GM20431 (cell line): ENCODE data around the gene SLC22A13.
"Not testable (repeated sequence)": the region's sequence is repeated elsewhere in the genome, so short reads cannot be mapped to it uniquely, and the experiment has no call there.

ENCODE experiments used
- in situ Hi-C: fragments of 300-500 bp; cut with MseI, MboI; formaldehyde crosslinking; loops from one replicate; pipeline ENCODE4 v1.15.0; 2020; ENCODE audit warnings: low sequenced_read_pairs; ENCODE audit not compliant: unreplicated experiment

Gene SLC22A13

DNA sequence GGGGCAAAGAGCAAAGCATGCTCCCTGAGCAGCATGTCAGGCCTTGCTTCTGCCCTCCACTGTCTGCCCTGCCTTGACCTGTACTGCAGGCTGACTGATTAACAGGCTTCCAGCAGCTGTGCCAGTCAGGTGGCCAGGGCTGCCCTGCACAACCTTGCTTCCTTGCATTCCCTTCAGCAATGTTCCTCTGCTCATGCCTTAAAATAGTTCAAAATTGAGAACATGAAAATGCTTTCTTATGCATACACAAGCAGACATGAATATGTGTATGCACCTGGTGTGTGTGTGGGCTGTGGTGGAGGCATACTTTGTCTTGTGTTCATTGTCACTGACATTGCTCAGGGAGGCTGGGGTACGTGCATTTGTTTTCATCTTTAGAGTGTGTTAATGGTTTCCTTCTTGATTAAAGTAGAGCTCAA lies 1.2 kb upstream of the SLC22A13 start:
- in situ Hi-C loops: no loop called here

DNA sequence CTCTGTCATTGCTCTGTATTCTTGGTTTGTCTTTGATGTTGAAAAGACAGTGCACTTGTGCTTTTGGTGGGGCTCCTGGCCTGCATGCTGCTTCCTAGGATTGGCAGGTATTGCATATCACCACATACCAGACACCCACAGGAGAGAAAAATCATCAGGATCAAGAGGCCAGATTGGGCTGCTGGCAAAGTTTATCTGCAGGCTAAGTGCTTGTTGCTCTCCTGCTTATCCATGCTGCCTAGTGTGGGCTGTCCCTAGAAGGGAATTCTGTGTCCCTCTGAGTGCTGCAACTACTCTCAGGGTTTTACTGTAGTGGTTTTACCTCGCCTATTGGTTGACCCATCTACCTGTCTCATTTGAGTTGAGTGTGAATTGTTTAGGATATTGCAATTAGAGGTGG lies 833 bp upstream of the SLC22A13 start:
- in situ Hi-C loops: no loop called here

DNA sequence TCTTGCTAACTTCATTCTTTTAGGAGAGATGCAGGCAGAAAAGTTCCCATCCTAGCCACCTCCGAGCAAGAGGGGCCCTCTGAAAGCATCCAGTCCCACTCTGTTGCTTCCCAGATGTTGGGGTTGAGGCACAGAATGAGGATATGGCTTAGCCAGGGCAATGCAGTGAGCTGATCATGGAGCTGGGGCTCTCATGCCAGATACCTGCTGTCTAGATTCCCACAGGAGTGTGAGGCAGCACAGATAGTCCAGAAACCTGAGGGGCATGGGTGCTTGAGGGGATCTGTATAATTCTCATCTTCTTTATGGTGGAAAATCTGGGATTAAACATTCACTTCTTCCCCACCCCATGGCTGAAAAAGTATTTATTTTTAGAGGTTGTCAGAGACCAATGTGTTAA lies 1.2 kb downstream of the SLC22A13 start:
- in situ Hi-C loops: no loop called here

- in situ Hi-C loops: no loop called here
Observed at GRCh38 chr3:38267662-38268061, 2.0 kb downstream of the SLC22A13 start.

- in situ Hi-C loops: no loop called here
Observed at GRCh38 chr3:38268087-38268486, 2.5 kb downstream of the SLC22A13 start.

GRCh38 chr3:38268522-38268921 lies 2.9 kb downstream of the SLC22A13 start:
- in situ Hi-C loops: no loop called here

GRCh38 chr3:38270606-38271005 lies 5.0 kb downstream of the SLC22A13 start:
- in situ Hi-C loops: no loop called here

DNA sequence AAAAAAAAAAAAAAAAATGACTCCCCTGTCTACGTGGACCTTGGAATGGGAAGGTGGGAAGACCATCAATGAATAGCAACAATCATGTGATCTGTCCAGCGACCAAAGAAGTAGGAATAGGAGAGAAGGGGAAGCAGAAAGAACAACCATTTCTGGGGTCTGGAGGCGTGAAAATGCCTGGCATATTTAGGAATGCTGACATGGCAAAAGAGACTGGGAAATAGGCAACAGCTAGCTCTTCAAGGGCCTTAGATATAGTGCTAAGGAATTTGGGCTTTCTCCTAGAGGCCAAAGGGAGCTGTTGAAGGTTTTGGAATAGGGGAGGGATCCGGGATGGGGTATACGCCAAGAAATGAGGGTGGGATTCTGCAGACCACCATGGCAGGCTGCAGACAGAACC lies 5.9 kb downstream of the SLC22A13 start:
- in situ Hi-C loops: no loop called here

- in situ Hi-C loops: no loop called here
Observed at GRCh38 chr3:38274864-38275649, 9.4 kb downstream of the SLC22A13 start.

- in situ Hi-C loops: no loop called here
Observed at GRCh38 chr3:38275658-38276057, 10.0 kb downstream of the SLC22A13 start.

DNA sequence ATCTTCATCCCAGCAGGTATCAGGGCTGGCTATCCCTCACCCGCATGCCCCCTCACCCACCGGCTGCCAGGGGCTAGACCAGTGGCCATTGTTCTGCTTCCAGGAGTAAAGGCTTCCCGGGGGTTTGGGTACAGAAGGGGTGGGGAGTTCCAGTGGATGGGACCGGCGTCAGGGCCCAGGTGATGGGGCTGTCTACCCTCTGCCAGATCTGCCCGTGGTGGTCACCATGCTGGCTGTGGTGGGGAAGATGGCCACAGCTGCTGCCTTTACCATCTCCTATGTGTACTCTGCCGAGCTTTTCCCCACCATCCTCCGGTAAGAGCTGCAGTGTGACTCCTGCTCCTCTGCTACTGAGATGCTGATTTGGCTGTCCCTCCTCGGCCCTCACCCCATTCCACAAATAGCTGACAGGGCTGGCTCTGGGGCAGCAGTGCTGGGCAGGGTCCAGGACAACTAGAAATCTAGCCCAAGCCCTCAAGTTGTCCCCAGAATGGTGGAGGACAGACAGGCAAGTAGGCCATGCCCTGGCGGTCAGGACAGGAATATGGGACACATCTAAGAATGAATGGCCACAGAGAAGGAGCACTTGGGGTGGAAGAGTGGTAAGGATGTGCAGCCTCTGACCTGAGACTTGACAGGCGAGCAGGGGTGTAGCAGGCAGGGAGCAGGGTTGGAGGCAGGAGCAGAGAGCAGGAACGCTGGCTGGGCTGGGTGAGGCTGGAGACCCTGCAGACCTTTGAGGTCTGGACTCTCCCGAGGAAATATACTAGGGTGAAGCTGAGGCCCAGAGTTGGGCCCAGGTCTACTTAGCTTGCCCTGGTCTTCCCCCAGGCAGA lies 10.7 kb downstream of the SLC22A13 start:
- in situ Hi-C loops: no loop called here

DNA sequence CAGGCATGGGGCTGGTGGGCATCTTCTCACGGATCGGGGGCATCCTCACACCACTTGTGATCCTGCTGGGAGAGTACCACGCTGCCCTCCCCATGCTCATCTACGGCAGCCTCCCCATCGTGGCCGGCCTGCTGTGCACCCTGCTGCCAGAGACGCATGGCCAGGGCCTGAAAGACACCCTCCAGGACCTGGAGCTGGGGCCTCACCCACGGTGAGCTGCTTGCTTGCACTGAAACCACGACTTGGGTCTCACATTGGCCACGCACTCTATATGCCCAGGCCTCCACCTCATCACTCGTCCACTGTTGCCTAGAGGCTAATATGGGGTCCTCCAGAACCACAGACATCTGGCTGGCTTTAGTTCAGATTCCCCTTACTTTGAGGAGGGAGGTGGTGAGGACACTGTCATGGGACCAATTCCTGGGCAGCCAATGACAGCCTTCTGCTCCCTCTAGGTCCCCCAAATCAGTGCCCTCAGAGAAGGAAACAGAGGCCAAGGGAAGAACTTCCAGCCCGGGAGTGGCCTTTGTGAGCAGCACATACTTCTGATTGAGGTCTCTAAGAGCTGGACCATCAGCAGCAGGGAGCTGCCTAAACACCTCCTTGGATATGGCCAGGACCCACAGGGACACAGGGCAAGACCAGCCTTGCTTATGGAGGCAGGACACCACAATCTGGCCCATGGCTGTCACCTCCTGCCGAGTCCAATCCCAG lies 11.5 kb downstream of the SLC22A13 start:
- in situ Hi-C loops: no loop called here

DNA sequence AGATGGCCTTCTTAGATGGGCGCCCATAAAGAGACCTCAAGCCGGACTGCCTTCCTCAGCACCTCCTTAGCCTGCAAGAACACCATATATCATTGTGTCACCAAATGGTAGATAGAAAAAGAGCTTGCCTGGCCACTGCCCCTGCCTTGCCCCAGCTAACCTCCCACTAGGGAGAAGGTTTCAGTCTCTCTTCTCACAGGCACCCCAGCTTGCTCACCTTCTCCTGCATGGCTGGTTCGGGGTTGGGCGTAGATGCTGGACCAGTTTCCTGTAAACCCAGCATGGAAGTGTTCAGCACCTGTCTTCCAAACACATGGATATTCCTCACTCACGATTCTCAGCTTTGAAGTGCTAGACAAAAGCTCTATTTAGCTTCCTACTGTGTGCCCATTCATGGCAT lies 13.2 kb downstream of the SLC22A13 start:
- in situ Hi-C loops: no loop called here

GRCh38 chr3:38281895-38282686 lies 16.5 kb downstream of the SLC22A13 start, which contains the start of gene SLC22A14:
SLC22A14 (plus strand) TSS chr3:38282294; CDS start chr3:38306027, 23,733 bp downstream.
- in situ Hi-C loops: no loop called here

GRCh38 chr3:38283810-38284755 lies 18.5 kb downstream of the SLC22A13 start:
- in situ Hi-C loops: no loop called here

GRCh38 chr3:38284756-38285150 lies 19.1 kb downstream of the SLC22A13 start:
- in situ Hi-C loops: no loop called here

DNA sequence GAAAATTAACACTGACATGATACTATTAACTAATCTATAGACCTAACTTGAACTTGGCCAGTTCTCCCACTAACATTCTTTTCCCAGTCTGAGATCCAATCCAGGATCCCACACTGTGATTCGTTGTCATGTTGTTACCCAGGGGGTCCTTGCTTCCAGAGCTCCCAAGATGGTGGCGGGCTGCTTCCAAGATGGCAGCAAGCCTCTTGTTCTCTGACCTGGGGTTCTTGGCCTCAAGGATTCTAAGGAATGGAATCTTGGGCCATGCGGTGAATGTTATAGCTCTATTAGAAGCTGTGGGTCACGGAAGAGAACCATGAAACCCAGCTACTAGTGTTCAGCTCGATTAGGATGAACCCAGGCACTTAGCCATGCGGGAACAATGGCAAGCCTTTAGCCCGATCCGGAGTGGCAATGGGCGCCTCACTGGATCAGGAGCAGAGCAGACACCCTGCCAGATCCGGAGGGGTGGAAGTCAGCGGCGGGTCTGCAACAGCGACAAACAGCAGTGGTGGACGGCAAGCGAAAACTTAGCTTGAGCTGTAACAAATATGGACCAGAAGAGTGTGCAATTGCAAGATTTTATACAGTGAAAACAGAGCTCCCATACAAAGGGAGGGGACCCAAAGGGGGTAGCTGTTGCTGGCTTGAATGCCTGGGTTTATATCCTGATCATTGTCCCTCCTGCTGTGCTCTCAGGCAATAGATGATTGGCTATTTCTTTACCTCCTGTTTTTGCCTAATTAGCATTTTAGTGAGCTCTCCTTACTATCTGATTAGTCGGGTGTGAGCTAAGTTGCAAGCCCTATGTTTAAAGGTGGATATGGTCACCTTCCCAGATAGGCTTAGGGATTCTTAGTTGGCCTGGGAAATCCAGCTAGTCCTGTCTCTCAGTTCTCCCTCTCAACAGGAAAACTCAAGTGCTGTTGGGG lies 23.9 kb downstream of the SLC22A13 start:
- in situ Hi-C loops: not testable (repeated sequence)

DNA sequence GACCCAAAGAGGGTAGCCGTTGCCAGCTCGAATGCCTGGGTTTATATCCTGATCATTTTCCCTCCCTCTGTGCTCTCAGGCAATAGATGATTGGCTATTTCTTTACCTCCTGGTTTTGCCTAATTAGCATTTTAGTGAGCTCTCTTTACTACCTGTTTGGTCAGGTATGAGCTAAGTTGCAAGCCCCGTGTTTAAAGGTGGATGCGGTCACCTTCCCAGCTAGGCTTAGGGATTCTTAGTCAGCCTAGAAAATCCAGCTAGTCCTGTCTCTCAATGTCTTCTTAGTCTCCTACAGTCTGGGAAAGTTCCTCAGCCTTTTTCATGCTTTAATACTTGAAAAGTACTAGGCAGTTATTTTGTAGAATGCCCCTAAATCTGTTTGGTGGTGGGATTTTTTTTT lies 31.4 kb downstream of the SLC22A13 start:
- in situ Hi-C loops: not testable (repeated sequence)
